ENCODE results near the gene TMEM179B. TPM values are rescaled to one million over a fixed set of nuclear protein-coding genes. Genes with fewer than 3 reads are reported as not detected.
A peak's percentile ranks its signal among the peaks of the same experiment; 100 is the strongest.

Gene TMEM179B
- total and polyA plus RNA-seq, 2 of the 13 experiments (the other 11 are each of a cell fraction or from before 2014, with no cell fraction given) = 24.8 to 25.7 TPM

DNA sequence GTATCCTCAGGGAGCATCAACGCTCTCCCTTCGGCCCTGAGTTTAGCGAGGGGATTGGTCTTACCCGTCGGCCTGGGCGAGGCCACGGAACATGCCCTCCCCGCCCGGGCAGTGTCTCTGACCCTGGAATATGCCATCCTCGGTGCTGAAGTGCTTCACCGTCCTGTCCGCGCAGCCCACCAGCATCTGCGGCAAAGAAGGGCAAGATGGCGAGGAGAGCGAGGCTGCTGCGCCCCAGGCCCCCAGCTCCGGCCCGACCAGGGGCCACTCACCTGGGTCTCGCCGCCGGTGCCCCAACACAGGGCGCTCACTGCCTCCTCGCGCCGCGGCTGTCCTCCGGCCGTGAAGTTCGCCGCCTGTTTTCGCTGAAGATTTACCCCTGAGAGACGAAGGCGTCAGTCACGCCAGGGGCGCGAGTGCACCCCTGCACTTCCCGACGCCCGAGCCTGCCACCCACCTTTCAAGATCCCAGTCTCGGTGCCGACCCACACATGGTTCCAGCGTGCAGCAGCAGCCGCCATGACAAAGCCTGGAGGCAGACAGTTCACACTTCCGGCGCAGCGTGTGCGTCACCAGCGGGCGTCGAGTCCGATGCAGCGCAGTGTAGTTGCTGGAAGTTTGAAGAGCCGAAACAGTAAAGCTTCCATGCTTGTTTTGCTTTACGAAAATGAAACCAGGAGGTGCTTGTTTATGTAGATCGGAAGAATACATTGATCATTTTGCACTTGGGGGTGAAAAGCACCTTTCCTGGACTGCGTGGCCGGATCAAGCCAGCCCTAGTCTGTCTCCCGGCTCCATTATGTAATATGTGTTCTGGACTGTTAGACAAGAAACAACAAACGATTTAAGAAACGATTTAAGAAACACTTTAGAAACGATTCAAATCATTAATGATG is 52.1 kb downstream of the TMEM179B start, which contains the start of gene WDR74 (continued):
- TF ChIP-seq MBNL3 (CRISPR knock-in tag; conservative IDR thresholded peaks at IDR 0.05) (no peak), RARA (CRISPR knock-in tag; IDR thresholded peaks at IDR 0.05) (peak; percentile 39; the same call in 1 of the 2 replicates), KDM5B (CRISPR knock-in tag; IDR thresholded peaks at IDR 0.05; ENCODE audit: borderline replicate concordance) (no peak; the same call in 1 of the 2 replicates), NFKB2 (CRISPR knock-in tag; IDR thresholded peaks at IDR 0.05; ENCODE audit: borderline replicate concordance) (peak; percentile 81; the same call in 1 of the 2 replicates), ZNF775 (CRISPR knock-in tag; IDR thresholded peaks at IDR 0.05; ENCODE audit: borderline replicate concordance) (0 out of 2 replicates have a peak, but pooled peaks have one; percentile 60), KDM4B (CRISPR knock-in tag; IDR thresholded peaks at IDR 0.05) (peak; percentile 90; the same call in 1 of the 2 replicates), ZNF496 (CRISPR knock-in tag; IDR thresholded peaks at IDR 0.05; ENCODE audit: insufficient replicate concordance) (no peak), NR0B2 (CRISPR knock-in tag; IDR thresholded peaks at IDR 0.05) (peak; percentile 97; the same call in 1 of the 2 replicates), ZNF564 (CRISPR knock-in tag; IDR thresholded peaks at IDR 0.05) (0 out of 2 replicates have a peak, but pooled peaks have one; percentile 11), WIZ (CRISPR knock-in tag; IDR thresholded peaks at IDR 0.05) (peak; percentile 26; the same call in 1 of the 2 replicates), SNRNP70 (IDR thresholded peaks at IDR 0.05; ENCODE audit: low read depth, low read length) (no peak)
- TF ChIP-seq, protein P1, sequence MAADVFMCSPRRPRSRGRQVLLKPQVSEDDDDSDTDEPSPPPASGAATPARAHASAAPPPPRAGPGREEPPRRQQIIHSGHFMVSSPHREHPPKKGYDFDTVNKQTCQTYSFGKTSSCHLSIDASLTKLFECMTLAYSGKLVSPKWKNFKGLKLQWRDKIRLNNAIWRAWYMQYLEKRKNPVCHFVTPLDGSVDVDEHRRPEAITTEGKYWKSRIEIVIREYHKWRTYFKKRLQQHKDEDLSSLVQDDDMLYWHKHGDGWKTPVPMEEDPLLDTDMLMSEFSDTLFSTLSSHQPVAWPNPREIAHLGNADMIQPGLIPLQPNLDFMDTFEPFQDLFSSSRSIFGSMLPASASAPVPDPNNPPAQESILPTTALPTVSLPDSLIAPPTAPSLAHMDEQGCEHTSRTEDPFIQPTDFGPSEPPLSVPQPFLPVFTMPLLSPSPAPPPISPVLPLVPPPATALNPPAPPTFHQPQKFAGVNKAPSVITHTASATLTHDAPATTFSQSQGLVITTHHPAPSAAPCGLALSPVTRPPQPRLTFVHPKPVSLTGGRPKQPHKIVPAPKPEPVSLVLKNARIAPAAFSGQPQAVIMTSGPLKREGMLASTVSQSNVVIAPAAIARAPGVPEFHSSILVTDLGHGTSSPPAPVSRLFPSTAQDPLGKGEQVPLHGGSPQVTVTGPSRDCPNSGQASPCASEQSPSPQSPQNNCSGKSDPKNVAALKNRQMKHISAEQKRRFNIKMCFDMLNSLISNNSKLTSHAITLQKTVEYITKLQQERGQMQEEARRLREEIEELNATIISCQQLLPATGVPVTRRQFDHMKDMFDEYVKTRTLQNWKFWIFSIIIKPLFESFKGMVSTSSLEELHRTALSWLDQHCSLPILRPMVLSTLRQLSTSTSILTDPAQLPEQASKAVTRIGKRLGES (CRISPR knock-in tag; IDR thresholded peaks at IDR 0.05; ENCODE audit: borderline replicate concordance) = no peak
- TF ChIP-seq, protein P2, sequence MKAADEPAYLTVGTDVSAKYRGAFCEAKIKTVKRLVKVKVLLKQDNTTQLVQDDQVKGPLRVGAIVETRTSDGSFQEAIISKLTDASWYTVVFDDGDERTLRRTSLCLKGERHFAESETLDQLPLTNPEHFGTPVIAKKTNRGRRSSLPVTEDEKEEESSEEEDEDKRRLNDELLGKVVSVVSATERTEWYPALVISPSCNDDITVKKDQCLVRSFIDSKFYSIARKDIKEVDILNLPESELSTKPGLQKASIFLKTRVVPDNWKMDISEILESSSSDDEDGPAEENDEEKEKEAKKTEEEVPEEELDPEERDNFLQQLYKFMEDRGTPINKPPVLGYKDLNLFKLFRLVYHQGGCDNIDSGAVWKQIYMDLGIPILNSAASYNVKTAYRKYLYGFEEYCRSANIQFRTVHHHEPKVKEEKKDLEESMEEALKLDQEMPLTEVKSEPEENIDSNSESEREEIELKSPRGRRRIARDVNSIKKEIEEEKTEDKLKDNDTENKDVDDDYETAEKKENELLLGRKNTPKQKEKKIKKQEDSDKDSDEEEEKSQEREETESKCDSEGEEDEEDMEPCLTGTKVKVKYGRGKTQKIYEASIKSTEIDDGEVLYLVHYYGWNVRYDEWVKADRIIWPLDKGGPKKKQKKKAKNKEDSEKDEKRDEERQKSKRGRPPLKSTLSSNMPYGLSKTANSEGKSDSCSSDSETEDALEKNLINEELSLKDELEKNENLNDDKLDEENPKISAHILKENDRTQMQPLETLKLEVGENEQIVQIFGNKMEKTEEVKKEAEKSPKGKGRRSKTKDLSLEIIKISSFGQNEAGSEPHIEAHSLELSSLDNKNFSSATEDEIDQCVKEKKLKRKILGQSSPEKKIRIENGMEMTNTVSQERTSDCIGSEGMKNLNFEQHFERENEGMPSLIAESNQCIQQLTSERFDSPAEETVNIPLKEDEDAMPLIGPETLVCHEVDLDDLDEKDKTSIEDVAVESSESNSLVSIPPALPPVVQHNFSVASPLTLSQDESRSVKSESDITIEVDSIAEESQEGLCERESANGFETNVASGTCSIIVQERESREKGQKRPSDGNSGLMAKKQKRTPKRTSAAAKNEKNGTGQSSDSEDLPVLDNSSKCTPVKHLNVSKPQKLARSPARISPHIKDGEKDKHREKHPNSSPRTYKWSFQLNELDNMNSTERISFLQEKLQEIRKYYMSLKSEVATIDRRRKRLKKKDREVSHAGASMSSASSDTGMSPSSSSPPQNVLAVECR (CRISPR knock-in tag; IDR thresholded peaks at IDR 0.05; ENCODE audit: borderline replicate concordance) = peak; percentile 99
- TF ChIP-seq, protein P3, sequence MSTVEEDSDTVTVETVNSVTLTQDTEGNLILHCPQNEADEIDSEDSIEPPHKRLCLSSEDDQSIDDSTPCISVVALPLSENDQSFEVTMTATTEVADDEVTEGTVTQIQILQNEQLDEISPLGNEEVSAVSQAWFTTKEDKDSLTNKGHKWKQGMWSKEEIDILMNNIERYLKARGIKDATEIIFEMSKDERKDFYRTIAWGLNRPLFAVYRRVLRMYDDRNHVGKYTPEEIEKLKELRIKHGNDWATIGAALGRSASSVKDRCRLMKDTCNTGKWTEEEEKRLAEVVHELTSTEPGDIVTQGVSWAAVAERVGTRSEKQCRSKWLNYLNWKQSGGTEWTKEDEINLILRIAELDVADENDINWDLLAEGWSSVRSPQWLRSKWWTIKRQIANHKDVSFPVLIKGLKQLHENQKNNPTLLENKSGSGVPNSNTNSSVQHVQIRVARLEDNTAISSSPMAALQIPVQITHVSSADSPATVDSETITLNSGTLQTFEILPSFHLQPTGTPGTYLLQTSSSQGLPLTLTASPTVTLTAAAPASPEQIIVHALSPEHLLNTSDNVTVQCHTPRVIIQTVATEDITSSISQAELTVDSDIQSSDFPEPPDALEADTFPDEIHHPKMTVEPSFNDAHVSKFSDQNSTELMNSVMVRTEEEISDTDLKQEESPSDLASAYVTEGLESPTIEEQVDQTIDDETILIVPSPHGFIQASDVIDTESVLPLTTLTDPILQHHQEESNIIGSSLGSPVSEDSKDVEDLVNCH (CRISPR knock-in tag; IDR thresholded peaks at IDR 0.05) = no peak
- TF ChIP-seq, protein P4, sequence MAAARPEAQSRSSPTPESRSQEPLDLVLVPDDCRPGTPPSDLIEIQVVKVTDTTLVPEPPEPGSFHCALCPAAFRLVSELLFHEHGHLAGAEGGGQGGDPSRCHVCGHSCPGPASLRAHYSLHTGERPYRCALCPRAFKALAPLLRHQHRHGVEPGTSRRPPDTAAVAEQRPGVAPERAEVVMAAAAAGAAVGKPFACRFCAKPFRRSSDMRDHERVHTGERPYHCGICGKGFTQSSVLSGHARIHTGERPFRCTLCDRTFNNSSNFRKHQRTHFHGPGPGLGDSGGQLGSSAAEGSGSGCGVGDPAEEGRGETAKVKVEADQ (CRISPR knock-in tag; IDR thresholded peaks at IDR 0.05; ENCODE audit: borderline replicate concordance) = 0 out of 2 replicates have a peak, but pooled peaks have one; percentile 21
